ENCODE measurements around the gene ELF5.

GRCh38 chr11:34516247-34517040 lies 2.9 kb upstream of the ELF5 start:
- no peak for TF ChIP-seq EZH2 (IDR thresholded peaks at IDR 0.05; ENCODE audit: low read length, unreplicated experiment)
- TF ChIP-seq, protein P1, sequence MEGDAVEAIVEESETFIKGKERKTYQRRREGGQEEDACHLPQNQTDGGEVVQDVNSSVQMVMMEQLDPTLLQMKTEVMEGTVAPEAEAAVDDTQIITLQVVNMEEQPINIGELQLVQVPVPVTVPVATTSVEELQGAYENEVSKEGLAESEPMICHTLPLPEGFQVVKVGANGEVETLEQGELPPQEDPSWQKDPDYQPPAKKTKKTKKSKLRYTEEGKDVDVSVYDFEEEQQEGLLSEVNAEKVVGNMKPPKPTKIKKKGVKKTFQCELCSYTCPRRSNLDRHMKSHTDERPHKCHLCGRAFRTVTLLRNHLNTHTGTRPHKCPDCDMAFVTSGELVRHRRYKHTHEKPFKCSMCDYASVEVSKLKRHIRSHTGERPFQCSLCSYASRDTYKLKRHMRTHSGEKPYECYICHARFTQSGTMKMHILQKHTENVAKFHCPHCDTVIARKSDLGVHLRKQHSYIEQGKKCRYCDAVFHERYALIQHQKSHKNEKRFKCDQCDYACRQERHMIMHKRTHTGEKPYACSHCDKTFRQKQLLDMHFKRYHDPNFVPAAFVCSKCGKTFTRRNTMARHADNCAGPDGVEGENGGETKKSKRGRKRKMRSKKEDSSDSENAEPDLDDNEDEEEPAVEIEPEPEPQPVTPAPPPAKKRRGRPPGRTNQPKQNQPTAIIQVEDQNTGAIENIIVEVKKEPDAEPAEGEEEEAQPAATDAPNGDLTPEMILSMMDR (conservative IDR thresholded peaks at IDR 0.05; ENCODE audit: low read depth, low read length) = no peak
- no peak for TF ChIP-seq EZH2phosphoT487 (IDR thresholded peaks at IDR 0.05; ENCODE audit: borderline replicate concordance, low read length)
